ENCODE results near the gene TMEM273. TPM values are rescaled to one million over a fixed set of nuclear protein-coding genes. Genes with fewer than 3 reads are reported as not detected.
A peak's percentile ranks its signal among the peaks of the same experiment; 100 is the strongest.

TMEM273 gene
- total RNA-seq, 1 donor from 2014 or later: 17.6 TPM

DNA sequence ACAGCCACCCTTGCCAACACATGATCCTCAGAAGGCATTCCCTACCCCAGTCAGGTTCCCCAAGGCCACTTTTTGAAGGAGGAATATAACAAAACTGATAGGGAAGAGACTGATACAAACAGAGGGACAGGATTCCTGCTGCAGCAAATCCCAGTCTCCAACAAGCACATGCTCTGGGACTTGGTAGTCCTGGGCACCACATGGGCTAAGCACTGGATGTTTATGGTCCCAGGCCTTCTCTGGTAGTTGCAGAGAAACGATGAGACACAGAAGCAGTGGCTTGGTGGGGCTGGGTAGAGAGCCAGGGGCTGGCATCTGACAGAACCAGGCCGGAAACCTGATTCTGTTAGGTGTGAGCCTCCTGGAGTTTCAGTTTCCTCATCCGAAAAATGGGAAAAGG is 76.1 kb downstream of the TMEM273 start:
- DNase-seq: no peak
- ATAC-seq: no peak
- intact Hi-C loops (cut with micrococcal nuclease): no loop called here

DNA sequence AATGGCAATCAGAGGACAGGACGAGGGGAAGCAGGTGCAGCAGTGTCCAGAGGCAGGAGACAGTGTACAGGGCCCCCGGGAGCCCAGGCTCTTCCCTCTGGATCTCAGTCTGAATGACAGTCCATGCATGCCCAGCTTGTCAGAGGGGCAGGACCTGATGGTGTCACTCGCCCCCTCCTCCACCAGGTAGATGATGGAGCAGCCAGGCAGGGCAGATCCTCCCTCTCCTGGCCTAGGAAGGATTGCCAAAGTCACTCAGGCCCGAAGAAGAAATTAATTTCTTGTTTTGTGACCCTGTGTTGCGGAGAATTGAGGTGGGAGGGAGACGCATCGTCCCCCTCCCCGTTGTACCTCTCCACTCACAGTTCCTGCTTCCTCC is 76.9 kb downstream of the TMEM273 start:
- DNase-seq: no peak
- ATAC-seq: no peak
- intact Hi-C loops (cut with micrococcal nuclease): no loop called here

DNA sequence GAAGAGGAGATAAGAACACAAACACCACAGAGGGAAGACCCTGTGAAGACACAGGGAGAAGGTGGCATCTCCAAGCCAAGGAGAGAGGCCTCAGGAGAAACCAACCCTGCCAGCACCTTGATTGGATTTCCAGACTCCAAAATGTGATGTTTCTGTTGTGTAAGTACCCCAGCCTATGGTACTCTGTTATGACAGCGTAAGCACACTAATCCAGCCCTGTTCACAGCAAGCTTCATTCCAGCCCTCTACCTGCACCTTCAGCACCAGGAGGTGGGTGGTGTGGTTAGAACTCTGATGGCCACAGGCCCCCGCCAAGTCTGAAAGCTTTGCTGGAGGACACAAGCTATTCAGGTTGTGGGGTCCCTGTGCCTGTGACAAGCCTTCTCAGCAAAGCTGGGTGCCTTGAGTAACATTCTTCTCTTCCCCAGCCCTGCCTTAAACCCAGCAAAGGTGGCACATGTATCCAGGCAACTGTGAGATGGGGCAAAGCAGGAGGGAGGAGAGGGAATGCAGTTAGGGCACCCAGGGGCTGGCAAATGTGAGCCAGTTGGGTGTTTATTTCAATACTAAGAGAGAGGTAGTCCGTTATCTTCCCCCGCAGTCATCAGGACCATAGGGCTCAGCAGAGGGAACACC is 77.4 kb downstream of the TMEM273 start:
- DNase-seq: no peak
- intact Hi-C loops (cut with micrococcal nuclease): no loop called here
- ATAC-seq: no peak

DNA sequence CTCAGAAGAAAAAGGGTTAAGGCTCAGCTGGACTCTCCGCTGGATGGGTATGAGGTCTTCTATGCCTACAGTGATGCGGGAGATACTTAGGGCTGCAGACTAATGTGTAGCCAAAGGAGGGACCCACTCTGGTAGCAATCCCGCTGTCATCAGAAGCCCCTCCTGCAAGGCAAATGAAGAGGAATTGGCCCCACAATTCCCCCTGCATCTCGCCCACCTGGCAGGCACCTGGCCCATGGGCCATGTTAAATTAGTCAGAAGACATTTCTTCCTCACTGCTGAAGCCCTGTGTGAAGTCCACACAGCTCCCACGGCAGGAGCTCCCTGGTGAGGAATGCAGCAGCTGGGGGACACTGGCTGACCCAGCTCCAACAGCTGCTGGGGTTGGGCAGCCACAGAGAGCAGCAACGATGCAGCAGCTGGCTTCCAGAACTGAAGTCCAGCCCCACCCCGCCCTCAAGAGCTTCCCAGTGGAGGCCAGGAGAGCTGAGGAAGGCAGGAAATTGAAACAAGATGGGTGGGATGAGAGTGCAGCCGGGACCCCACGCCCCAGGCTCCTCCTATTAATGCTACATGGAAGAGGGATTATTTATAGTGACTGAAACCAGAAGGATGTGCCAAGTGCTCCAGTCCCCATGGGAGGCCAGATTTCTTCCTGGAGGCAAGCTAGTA is 78.4 kb downstream of the TMEM273 start:
- intact Hi-C loops (cut with micrococcal nuclease): no loop called here
- peak; percentile 82 for ATAC-seq
- peak; percentile 86 for DNase-seq

DNA sequence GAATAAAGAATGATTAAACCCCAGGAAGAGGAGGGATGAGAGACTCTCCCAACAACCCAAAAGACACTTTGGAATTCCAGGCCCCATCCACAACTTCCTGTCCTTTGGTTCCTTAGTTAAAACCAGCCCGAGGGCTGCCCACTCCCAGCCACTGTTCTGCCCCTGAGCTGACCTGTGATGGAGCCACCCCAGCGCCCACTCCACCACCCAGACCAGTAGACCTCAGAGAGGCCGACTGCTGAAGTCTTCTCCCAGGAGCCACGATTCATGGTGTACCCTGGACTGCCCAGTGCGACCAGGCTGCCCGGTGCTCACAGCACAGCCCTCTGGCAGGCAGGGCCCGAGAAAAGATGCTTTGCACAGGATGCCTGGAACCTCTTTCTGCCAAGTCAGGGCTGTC is 79.5 kb downstream of the TMEM273 start:
- intact Hi-C loops (cut with micrococcal nuclease): no loop called here
- DNase-seq (no peak), ATAC-seq (no peak)

DNA sequence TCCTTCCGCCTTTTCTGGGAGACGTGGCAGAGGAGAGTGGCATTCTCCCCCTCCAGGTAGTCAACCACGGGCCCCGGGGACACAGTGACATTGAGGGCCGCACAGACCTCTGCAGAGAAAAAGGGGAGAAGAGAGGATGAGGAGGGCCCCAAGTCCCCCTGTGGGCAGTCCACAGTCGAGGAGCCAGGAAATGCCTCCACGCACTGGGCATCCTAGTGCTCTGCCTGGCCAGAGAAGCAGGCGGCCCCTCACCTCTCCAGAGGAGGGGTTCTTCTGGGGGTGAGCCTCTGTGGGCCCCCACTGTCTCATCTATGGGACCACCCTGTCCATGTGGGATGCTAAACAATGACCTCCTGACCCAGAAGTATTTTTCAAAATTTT is 80.3 kb downstream of the TMEM273 start:
- intact Hi-C loops (cut with micrococcal nuclease): no loop called here
- ATAC-seq (no peak), DNase-seq (no peak)

DNA sequence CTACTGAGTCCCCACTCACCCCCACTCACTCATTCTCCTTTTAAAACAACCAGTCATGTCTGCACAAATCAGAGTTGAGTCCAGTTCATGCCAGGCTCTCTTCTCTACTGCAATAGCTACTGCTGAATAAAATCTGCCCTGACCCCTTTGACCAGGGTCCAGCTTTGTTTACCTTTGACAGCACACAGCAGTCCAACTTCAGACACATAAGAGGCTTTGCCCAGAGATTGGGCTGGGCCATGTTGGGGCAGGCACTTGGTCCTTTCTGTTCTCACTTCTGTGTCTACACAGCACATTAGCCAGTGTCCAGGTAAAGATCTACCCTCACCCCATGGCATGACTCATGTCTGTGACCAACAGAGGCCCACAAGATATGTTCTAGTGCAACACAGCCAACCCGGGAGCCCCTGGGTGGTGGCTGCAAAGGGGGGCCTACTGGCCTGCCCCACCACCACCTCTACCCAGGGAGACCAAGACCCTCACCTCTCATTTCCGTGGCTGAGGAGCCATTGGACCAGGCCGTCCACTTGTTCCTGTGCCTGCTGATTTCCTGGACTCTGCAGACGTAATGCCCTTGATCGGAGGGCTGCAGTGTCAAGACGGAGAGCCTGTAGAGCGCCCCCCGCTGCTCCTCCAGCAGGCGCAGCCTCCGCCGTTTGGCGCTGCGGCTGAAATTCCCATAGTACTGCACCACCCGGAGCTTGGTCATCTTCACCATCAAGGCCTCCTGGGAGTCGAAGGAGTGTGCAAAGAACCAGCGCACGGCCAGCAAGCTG is 80.9 kb downstream of the TMEM273 start:
- DNase-seq: no peak
- intact Hi-C loops (cut with micrococcal nuclease): no loop called here
- ATAC-seq: no peak

DNA sequence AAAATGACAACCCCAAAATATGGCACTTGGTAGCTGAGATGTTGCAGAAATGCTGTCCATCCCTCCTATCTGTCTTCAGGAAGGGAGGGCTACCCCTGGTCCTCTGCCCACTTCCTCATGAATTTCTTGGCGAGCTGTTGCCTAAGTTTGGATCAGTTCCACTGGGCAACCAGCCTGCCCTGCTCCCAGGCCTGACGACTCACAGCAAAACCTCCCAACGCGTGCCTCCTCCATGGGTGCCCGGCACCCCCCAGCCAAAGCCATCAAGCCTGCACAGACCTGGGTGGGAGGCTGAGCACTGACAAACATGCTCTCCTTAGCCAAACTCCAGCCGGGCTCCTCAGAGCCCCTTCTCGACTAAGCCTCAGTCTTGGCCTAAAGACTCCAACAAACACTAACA is 81.7 kb downstream of the TMEM273 start:
- intact Hi-C loops (cut with micrococcal nuclease): no loop called here
- DNase-seq (peak; percentile 64), ATAC-seq (peak; percentile 35)

DNA sequence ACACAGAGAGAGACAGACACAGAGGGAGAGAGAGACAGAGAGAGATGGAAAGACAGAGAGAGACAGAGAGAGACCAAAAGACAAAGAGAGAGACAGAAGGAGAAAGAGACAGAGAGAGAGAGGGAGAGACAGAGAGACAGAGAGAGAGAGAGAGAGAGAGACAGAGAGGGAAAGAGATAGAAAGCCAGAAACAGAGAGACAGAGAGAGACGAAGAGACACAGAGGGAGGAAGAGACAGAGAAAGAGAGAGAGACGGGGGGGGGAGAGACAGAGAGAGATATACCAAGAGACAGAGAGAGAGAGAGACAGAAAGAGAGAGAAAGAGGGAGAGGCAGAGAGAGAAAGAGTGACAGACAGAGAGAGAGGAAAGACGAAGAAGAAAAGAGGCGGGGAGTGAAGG is 83.1 kb downstream of the TMEM273 start:
- no peak for ATAC-seq
- intact Hi-C loops (cut with micrococcal nuclease): no loop called here
- DNase-seq: no peak

Other genes starting within 250 kb of the TMEM273 start
- gene LRRC18, start 248.6 kb downstream of the TMEM273 start, total RNA-seq: not detected
- gene VSTM4, start 72.9 kb downstream of the TMEM273 start, total RNA-seq: 12.2 TPM
- gene FAM170B, start 54.4 kb downstream of the TMEM273 start, total RNA-seq: not detected
- 126 TPM for gene C10orf71, start 110.8 kb upstream of the TMEM273 start, total RNA-seq
- gene DRGX, start 207.7 kb upstream of the TMEM273 start, total RNA-seq: not detected